Caco-2 (cell line): ENCODE data around the gene ZC2HC1C. TPM values are rescaled to one million over a fixed set of nuclear protein-coding genes. Genes with fewer than 3 reads are reported as not detected.

Experiments
- BruUV-seq: library from RNA; stranded (reverse); fragments of 400-500 nt; replicated peaks from 2 replicates; lab custom pipeline; 2021; lab: Mats Ljungman, UMichigan
- CTCF ChIA-PET: fragments of 300-600 bp; sonication (Branson Sonifier 250); formaldehyde crosslinking; loops from one replicate; lab custom pipeline; 2022; ENCODE audit warnings: antibody characterized with exemption; lab: Charles Lee
- POLR2A ChIA-PET: fragments of 300-600 bp; sonication (Branson Sonifier 250); formaldehyde crosslinking; loops from one replicate; lab custom pipeline; 2022; ENCODE audit warnings: antibody characterized with exemption; lab: Charles Lee
- DNase-seq, 2 experiments: peaks; one replicate each; pipeline versions ENCODE4 v3.0.0 to v3.0.0-alpha.2; 2020 to 2022
- H3K27me3 ChIP-seq: replicated peaks from 2 replicates; pipeline ENCODE4 v1.6.0; 2011; ENCODE audit warnings: low read length; ENCODE audit not compliant: control insufficient read depth, insufficient read depth
- H3K36me3 ChIP-seq: 2 replicates; pipeline ENCODE4 v1.5.1; 2011; ENCODE audit warnings: low read length; ENCODE audit not compliant: control insufficient read depth, insufficient read depth
- H3K4me1 ChIP-seq: fragments of 250-450 bp; sonication (Bioruptor Pico); 2 replicates; pipeline ENCODE4 v1.5.1; 2020; ENCODE audit warnings: mild to moderate bottlenecking
- H3K4me3 ChIP-seq: 2 replicates; pipeline ENCODE4 v1.5.1; 2011; ENCODE audit warnings: low read depth, mild to moderate bottlenecking, control low read depth, low read length
- H3K9me3 ChIP-seq: fragments of 250-450 bp; sonication (Bioruptor Pico); 2 replicates; pipeline ENCODE4 v1.5.1; 2020; ENCODE audit warnings: mild to moderate bottlenecking, moderate library complexity
- H3K27ac Mint-ChIP-seq: one replicate; pipeline ENCODE4 v1.8.0; 2022; ENCODE audit warnings: mixed read lengths; ENCODE audit not compliant: unreplicated experiment
- H3K27me3 Mint-ChIP-seq: one replicate; pipeline ENCODE4 v1.8.0; 2022; ENCODE audit warnings: mixed read lengths; ENCODE audit not compliant: insufficient read depth, unreplicated experiment
- H3K36me3 Mint-ChIP-seq: one replicate; pipeline ENCODE4 v1.8.0; 2022; ENCODE audit warnings: mild to moderate bottlenecking, mixed read lengths; ENCODE audit not compliant: insufficient read depth, unreplicated experiment
- H3K4me1 Mint-ChIP-seq: one replicate; pipeline ENCODE4 v1.8.0; 2022; ENCODE audit warnings: low read depth, mixed read lengths; ENCODE audit not compliant: unreplicated experiment
- H3K4me3 Mint-ChIP-seq: one replicate; pipeline ENCODE4 v1.8.0; 2022; ENCODE audit warnings: mild to moderate bottlenecking, moderate library complexity, mixed read lengths; ENCODE audit not compliant: unreplicated experiment
- H3K9me3 Mint-ChIP-seq: one replicate; pipeline ENCODE4 v1.8.0; 2022; ENCODE audit warnings: mixed read lengths; ENCODE audit not compliant: unreplicated experiment
- intact Hi-C: fragments of 100-400 bp; cut with micrococcal nuclease; formaldehyde crosslinking; loops from one replicate; pipeline ENCODE4 v1.10.0; 2022; ENCODE audit not compliant: unreplicated experiment
- total RNA-seq: library from RNA; stranded (reverse); gene quantifications from 2 replicates; pipeline ENCODE4 v1.2.3, GENCODE V29; 2022
- TF ChIP-seq, protein P1 (sequence below), 2 experiments: fragments of 200-600 bp in 1 of 2; IDR thresholded peaks; 1 replicate in 1 of 2; 2 replicates in 1 of 2; pipeline versions ENCODE4 v1.5.1 to v1.8.0; 2011 to 2022; ENCODE audit warnings: antibody characterized with exemption in 1 of 2, control low read depth in 1 of 2, inconsistent platforms in 1 of 2, low read depth in 1 of 2, low read length in 1 of 2, mild to moderate bottlenecking in 1 of 2, moderate library complexity in 1 of 2; ENCODE audit not compliant: insufficient read depth in 1 of 2, severe bottlenecking in 1 of 2, unreplicated experiment in 1 of 2

Gene ZC2HC1C
- total RNA-seq, 1 experiment from 2014 or later, result 2.5 TPM

DNA sequence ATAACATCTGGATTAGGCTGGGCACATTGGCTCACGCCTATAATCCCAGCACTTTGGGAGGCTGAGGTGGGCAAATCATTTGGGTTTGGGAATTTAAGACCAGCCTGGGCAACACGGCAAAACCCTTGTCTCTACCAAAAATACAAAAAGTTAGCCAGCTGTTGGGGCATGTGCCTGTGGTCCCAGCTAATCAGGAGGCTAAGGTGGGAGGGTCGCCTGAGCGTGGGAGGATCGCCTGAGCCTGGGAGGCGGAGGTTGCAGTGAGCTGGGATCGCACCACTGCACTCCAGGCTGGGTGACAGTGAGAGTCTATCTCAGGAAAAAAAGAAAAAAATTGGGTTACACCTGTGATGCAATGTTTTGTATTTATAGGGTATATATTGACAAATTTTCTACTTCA is 52.1 kb downstream of the ZC2HC1C start:
- H3K36me3 ChIP-seq, result 0 out of 2 replicates have a peak, but pooled peaks cover 1% of the 10 kb centered on the region
- DNase-seq, result no peak
- no TSS peak for BruUV-seq
- TF ChIP-seq, protein P1, sequence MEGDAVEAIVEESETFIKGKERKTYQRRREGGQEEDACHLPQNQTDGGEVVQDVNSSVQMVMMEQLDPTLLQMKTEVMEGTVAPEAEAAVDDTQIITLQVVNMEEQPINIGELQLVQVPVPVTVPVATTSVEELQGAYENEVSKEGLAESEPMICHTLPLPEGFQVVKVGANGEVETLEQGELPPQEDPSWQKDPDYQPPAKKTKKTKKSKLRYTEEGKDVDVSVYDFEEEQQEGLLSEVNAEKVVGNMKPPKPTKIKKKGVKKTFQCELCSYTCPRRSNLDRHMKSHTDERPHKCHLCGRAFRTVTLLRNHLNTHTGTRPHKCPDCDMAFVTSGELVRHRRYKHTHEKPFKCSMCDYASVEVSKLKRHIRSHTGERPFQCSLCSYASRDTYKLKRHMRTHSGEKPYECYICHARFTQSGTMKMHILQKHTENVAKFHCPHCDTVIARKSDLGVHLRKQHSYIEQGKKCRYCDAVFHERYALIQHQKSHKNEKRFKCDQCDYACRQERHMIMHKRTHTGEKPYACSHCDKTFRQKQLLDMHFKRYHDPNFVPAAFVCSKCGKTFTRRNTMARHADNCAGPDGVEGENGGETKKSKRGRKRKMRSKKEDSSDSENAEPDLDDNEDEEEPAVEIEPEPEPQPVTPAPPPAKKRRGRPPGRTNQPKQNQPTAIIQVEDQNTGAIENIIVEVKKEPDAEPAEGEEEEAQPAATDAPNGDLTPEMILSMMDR (IDR thresholded peaks at IDR 0.05; ENCODE audit: insufficient read depth in 1 of 2, low read depth in 1 of 2, low read length in 1 of 2, severe bottlenecking in 1 of 2, unreplicated experiment in 1 of 2), result no peak
- POLR2A ChIA-PET, result no interaction called here
- CTCF ChIA-PET, result no interaction called here
- H3K4me3 ChIP-seq, result no peak overlapping the region
- Mint-ChIP-seq H3K27me3 (no peaks in the 10 kb centered on the region), H3K9me3 (no peaks in the 10 kb centered on the region), H3K27ac (no peak overlapping the region), H3K36me3 (peaks cover 22% of the 10 kb centered on the region), H3K4me1 (no peaks in the 10 kb centered on the region), H3K4me3 (no peak overlapping the region)
- intact Hi-C loops, result no loop called here
- no peaks in the 10 kb centered on the region for H3K27me3 ChIP-seq
- H3K9me3 ChIP-seq, result no peaks in the 10 kb centered on the region
- H3K4me1 ChIP-seq, result peaks cover 10% of the 10 kb centered on the region; the same call in 1 of the 2 replicates

DNA sequence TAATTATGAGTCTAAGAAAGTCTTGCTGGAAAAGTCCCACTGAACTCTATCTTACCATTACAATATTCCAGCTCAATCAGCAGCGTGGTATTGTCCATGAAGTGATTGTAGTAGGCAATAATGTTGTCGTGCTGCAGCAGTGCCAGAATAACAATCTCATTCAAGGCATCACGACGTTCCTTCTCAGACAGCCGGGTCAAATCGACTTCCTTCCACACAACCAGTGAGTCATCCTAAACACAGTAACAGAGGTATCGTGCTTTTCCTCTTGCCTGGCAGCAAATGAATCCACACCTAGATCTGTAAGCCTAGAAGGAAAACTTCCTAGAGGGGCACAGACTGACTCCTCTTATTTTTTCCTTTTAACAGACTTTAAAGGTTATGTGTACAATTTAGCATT is 54.5 kb downstream of the ZC2HC1C start:
- Mint-ChIP-seq H3K4me3 (no peak overlapping the region), H3K36me3 (peaks cover 37% of the 10 kb centered on the region), H3K9me3 (no peaks in the 10 kb centered on the region), H3K27me3 (no peaks in the 10 kb centered on the region), H3K4me1 (no peaks in the 10 kb centered on the region), H3K27ac (no peak overlapping the region)
- ChIA-PET POLR2A (no interaction called here), CTCF (no interaction called here)
- Histone ChIP-seq H3K9me3 (no peaks in the 10 kb centered on the region), H3K36me3 (0 out of 2 replicates have a peak, but pooled peaks cover 1% of the 10 kb centered on the region), H3K4me3 (no peak overlapping the region), H3K4me1 (peaks cover 16% of the 10 kb centered on the region; the same call in 1 of the 2 replicates), H3K27me3 (no peaks in the 10 kb centered on the region)
- no peak for DNase-seq
- BruUV-seq, result no TSS peak
- intact Hi-C loops, result no loop called here
- TF ChIP-seq, protein P1 (IDR thresholded peaks at IDR 0.05; ENCODE audit: insufficient read depth in 1 of 2, low read depth in 1 of 2, low read length in 1 of 2, severe bottlenecking in 1 of 2, unreplicated experiment in 1 of 2), result no peak

DNA sequence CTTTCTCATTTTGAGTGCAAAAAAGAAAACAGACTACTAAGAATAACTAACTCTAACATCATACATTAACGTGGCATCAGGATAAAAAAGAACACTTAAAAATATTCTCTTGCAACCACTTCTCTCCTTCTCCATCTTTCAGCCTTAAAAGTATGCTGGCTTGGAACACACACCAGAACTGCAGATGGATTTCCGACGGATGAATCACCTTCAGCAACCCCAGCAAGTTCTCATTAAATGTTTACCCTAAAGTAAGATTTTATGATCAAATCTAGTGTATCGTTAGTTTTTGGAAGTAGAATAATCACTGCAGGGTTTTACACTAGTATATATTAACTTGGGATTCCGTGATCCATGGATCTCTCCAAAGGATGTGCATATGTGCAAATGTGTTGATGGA is 56.2 kb downstream of the ZC2HC1C start:
- Mint-ChIP-seq H3K4me1 (no peaks in the 10 kb centered on the region), H3K27me3 (no peaks in the 10 kb centered on the region), H3K36me3 (peaks cover 32% of the 10 kb centered on the region), H3K4me3 (peak overlapping the region; percentile 80), H3K9me3 (no peaks in the 10 kb centered on the region), H3K27ac (peak overlapping the region; percentile 86)
- H3K4me1 ChIP-seq, result peaks cover 16% of the 10 kb centered on the region; the same call in 1 of the 2 replicates
- ChIA-PET CTCF (no interaction called here), POLR2A (interaction anchor here (0.5 kb wide), 1 partner anchor 148 kb away, joined by 13 read pairs; no protein-coding TSS in a partner anchor)
- H3K27me3 ChIP-seq, result no peaks in the 10 kb centered on the region
- 0 out of 2 replicates have a peak, but pooled peaks cover 1% of the 10 kb centered on the region for H3K36me3 ChIP-seq
- no TSS peak for BruUV-seq
- intact Hi-C loops, result no loop called here
- TF ChIP-seq, protein P1 (IDR thresholded peaks at IDR 0.05; ENCODE audit: insufficient read depth in 1 of 2, low read depth in 1 of 2, low read length in 1 of 2, severe bottlenecking in 1 of 2, unreplicated experiment in 1 of 2), result no peak
- H3K4me3 ChIP-seq, result peak overlapping the region; percentile 96
- H3K9me3 ChIP-seq, result no peaks in the 10 kb centered on the region
- DNase-seq, result no peak
